ENCODE measurements around the gene NRXN3.

DNA sequence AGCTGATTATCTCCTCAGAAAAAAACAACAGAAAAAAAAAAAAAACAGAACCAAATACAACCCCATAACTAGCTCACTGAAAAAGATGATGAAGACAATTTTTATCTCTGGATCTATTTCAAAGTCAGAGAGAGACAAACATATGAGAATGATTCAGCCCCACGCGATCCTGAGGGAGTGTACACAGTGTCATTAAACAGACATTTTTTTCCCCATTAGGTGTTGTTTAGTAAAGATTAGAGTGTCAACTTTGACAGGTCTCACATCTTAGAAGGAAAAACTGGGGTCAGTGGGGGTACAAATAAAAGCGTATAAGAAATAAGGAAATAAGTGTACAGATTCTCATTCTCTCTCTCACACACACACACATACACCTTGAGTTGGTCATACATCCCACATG lies 635.4 kb downstream of the NRXN3 start:
- TF ChIP-seq, protein P1, sequence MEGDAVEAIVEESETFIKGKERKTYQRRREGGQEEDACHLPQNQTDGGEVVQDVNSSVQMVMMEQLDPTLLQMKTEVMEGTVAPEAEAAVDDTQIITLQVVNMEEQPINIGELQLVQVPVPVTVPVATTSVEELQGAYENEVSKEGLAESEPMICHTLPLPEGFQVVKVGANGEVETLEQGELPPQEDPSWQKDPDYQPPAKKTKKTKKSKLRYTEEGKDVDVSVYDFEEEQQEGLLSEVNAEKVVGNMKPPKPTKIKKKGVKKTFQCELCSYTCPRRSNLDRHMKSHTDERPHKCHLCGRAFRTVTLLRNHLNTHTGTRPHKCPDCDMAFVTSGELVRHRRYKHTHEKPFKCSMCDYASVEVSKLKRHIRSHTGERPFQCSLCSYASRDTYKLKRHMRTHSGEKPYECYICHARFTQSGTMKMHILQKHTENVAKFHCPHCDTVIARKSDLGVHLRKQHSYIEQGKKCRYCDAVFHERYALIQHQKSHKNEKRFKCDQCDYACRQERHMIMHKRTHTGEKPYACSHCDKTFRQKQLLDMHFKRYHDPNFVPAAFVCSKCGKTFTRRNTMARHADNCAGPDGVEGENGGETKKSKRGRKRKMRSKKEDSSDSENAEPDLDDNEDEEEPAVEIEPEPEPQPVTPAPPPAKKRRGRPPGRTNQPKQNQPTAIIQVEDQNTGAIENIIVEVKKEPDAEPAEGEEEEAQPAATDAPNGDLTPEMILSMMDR (IDR thresholded peaks at IDR 0.05; ENCODE audit: low read length) = no peak
- TF ChIP-seq EZH2 (IDR thresholded peaks at IDR 0.05; ENCODE audit: borderline replicate concordance, low read length) = no peak

All from OCI-LY1 (cell line).